Endometrial microvascular endothelial cells (primary cell): ENCODE data around the gene LPIN1. TPM values are rescaled to one million over a fixed set of nuclear protein-coding genes. Genes with fewer than 3 reads are reported as not detected.
"Not testable (repeated sequence)": the region's sequence is repeated elsewhere in the genome, so short reads cannot be mapped to it uniquely, and the experiment has no call there.

Experiments
- in situ Hi-C: cut with HindIII; loops from 2 replicates; pipeline ENCODE4 v1.10.0; 2017; ENCODE audit warnings: low sequenced_read_pairs, low pct_unique_long_range_greater_than_20kb; ENCODE audit errors: inconsistent ontology term
- total RNA-seq: library from RNA; depleted of rRNA; stranded (reverse); fragments of >200 nt; gene quantifications from one replicate; pipeline ENCODE4 v1.2.3, GENCODE V29; 2015; ENCODE audit errors: inconsistent ontology term

LPIN1 gene
- total RNA-seq, 1 donor from 2014 or later = 30.8 TPM

- in situ Hi-C loops = no loop called here
Observed at GRCh38 chr2:11713815-11714214, 32.6 kb upstream of the LPIN1 start.

- in situ Hi-C loops = no loop called here
Observed at GRCh38 chr2:11715987-11716652, 30.3 kb upstream of the LPIN1 start.

- in situ Hi-C loops = no loop called here
Observed at GRCh38 chr2:11716689-11717321, 29.6 kb upstream of the LPIN1 start.

DNA sequence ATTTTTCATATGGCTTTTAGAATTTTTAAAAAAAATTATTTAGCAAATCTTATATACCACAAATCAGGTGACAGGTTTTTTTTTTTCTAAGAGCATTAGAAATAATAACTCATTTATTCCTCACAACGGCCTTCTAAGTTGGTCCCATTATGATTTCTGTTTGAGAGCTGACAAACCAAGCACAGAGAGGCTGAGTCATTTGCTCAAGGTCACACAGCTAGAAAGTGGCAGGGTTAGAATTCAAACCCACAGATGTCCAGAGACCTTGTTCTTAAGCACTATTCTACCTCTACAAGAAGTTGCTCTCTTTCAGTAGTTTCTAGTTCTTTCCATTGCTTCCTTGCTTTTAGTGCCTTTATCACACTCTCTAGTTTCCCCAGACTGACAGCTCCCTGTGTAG, 28.8 kb upstream of the LPIN1 start:
- in situ Hi-C loops = no loop called here

GRCh38 chr2:11718606-11719005, 27.8 kb upstream of the LPIN1 start:
- in situ Hi-C loops = no loop called here

GRCh38 chr2:11719230-11719977, 27.0 kb upstream of the LPIN1 start:
- in situ Hi-C loops = no loop called here

GRCh38 chr2:11720752-11721151, 25.7 kb upstream of the LPIN1 start:
- in situ Hi-C loops = no loop called here

DNA sequence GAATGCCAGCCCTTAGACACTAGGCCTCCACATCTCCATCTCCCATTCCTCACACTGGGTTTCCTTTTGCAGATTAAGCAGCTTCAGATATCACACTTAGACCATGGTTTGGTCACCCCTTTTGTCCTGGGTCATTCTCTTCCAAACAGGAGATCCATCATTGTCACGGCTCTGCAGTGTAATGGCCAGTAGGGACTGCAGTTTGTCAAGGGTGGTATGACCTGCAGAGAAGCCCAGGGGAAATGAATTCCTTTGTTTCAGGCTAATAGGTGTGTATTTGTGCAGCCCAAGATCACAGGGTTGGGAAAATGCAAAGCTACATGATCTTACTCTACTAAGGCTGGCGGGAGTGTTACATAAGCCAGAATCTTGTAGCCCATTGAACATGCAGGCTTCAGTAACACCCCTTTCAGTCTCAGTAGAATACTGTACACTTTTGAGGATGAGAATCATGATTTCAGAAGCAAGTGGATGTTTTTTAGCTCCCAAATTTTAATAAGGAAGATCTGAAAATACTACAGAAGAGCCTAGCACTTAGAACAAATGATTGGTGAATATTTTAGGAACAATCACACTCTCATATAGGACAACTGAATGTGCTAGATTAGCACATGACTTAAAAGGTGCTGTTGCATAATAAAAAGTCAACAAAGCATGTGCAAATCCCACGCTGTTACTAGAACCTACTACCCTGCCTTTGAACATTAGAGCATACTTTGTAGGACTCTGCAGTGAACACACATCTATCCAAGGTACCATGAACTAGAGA, 24.0 kb upstream of the LPIN1 start:
- in situ Hi-C loops = no loop called here

DNA sequence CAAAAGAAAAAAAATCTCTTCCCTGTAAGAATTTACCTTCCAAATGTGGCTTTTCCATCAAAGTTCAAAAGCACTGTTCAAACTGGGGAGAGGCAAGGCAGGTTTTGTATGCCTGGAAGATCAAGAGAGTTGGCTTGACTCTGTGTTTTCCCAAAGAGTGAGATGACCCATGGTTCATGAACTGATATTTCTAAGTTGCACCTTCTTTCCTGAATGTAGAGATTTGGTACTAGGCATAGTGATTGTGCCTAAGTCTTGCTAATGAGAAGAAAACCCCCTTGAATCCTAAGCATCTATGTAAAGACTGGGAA, 23.4 kb upstream of the LPIN1 start:
- in situ Hi-C loops = no loop called here

GRCh38 chr2:11724151-11724550, 22.3 kb upstream of the LPIN1 start:
- in situ Hi-C loops = no loop called here

GRCh38 chr2:11726384-11726783, 20.0 kb upstream of the LPIN1 start:
- in situ Hi-C loops = no loop called here

DNA sequence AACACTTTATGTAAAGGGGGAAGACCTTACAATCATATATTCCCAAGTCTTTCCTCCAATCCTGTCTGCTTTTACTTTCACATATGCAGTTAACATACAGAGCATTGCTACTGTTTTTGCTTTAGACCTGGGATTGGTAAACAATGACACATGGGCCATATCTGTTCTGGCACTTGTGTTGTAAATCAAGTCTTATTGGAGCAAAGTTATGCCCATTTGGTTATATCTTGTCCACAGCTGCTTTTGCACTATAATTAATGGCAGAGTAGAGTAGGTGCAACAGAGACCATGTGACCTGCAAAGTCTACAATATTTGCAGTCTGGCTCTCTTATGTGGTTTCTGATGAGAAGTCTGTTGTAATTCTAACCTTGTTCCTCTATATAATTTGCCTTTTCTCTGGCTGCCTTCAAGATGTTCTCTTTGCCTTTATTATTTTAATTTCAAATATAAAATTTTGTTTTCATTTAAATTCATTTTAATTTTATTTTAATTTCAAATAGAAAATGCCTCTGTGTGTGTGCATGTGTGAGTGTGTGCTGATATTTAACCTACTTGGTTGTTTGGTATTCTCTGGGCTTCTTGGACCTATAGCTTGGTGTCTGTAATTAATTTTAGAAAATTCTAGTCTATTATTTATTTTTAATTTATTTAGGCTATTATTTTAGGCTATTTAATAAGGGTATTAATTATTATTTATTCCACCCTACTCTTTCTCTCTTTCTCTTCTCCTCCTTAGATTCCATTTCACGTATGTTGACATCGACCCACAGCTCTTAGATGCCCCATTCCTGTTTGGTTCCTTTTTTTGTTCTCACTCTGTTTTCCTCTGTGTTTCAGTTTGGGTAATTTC, 16.8 kb upstream of the LPIN1 start:
- in situ Hi-C loops = no loop called here

DNA sequence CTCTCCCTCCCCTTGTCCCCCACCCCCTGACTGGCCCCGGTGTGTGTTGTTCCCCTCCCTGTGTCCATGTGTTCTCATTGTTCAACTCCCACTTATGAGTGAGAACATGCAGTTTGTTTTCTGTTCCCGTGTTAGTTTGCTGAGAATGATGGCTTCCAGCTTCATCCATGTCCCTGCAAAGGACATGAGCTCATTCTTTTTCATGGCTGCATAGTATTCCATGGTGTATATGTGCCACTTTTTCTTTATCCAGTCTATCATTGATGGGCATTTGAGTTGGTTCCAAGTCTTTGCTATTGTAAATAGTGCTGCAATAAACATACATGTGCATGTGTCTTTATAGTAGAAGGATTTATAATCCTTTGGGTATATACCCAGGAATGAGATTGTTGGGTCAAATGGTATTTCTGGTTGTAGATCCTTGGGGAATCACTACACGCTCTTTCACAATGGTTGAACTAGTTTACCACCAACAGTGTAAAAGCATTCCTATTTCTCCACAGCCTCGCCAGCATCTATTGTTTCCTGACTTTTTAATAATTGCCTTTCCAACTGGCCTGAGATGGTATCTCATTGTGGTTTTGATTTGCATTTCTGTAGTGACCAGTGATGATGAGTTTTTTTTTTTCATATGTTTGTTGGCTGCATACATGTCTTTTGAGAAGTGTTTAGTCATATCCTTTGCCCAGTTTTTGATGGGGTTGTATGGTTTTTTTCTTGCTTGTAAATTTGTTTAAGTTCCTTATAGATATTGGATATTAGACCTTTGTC, 15.0 kb upstream of the LPIN1 start:
- in situ Hi-C loops = not testable (repeated sequence)

DNA sequence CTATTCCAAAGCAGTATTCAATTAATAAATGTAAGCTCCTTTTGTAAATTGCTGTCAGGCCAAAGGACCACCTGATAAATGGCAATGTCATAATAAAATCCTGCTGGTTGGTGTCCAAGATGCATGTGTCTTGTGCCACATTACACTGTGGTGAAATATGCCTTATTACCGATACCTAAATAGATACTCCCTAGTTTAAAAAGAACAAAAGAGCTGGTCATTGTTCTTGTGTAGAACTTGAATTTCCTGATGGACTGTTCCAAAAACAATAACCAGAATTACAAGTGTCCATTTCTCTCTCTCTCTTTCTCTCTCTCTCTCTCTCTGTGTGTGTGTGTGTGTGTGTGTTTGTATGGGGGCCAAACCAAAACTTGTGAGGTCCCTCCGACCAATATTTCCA, 13.8 kb upstream of the LPIN1 start:
- in situ Hi-C loops = no loop called here

DNA sequence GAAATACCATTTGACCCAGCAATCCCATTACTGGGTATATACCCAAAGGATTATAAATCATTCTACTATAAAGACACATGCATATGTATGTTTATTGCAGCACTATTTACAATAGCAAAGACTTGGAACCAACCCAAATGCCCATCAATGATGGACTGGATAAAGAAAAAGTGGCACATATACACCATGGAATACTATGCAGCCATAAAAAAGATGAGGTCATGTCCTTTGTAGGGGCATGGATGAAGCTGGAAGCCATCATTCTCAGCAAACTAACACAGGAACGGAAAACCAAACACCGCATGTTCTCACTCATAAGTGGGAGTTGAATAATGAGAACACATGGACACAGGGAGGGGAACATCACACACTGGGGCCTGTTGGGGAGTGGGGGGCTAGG, 8.6 kb upstream of the LPIN1 start:
- in situ Hi-C loops = not testable (repeated sequence)

DNA sequence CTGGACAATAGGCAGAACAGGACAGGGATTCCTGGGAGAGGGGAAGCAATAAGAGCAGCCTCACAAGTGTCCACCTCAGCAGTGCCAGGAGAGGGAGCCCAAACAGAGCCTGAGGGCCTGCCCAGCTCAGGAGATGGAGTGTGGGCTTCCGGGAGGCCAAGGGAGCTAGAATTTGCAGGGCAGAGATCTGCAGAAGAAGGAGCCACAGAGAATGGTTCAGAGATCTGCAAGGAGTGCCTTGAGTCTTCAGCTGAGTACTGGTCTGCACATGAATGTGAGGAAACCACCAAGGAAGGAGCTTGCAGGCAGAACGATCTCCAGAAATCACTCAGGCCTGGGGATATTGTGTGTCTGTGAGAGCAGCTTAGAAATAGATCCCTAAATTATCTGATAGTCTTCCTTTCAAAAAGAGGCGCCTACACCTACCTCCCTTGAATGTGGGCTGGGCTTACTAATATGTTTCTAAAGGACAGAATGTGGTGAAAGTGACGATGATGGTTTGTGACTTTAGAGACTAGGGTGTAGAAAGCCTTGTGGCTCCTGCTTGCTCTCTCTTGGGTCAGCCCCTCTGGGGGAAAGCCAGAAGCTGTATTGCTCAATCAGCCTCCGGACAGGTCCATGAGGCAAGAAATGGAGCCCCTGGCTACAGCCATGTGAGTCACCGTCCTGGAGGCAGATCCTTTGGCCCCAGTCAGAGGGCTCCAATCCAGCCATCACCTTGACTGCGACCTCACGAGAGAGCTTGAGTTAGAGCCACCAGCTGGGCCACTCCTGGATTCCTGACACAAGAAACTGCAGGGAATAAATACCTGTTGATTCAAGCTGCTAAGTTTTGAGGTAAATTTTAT, 7.6 kb upstream of the LPIN1 start:
- in situ Hi-C loops = no loop called here

DNA sequence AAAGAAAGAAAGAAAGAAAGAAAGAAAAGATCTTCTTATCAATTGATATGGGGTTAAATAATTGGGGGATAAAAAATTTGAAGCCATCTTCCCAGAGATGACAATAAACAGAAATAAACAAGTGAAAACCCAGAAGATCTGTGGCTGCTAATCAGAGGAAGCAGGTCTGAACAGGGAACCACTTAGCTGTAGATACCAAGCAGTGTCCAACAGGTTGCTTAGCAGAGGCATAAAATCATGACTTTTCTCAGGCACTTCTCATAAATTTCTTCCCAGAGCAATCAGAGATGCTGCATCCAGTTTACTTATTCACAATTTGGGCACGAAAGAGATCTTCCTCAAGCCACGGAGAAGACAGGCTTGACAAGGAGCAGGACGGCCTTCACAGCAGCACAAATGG, 5.7 kb upstream of the LPIN1 start:
- in situ Hi-C loops = no loop called here
